HG02763 (cell line): ENCODE results near the gene MZT2B.
"Not testable (repeated sequence)": the region's sequence is repeated elsewhere in the genome, so short reads cannot be mapped to it uniquely, and the experiment has no call there.

Experiments used
- ATAC-seq: cut with Tn5 transposase; IDR thresholded peaks from one replicate; pipeline ENCODE4 v1.9.1; 2021; ENCODE audit warnings: mild to moderate bottlenecking, moderate library complexity; ENCODE audit not compliant: unreplicated experiment

MZT2B gene

DNA sequence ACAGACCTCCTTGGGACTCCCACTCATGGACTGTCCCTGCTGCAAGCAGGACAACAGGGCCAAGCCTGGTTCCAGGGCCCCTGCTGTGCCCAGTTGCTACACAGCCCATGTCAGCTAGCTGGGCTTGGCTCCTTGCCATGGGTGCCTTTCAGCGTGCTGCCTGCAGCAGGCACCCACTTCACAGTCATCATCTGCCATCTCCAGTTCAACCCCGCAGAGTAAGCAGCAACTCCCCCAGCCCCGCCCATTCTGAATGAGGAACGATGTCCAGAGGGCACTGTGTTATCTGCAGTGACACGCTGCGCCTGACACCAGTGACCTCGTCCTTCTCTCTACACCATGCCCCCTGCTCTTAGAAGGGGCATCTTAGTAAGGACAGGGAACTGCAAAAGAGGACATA, 20.5 kb downstream of the MZT2B start:
- not testable (repeated sequence) for ATAC-seq

GRCh38 chr2:130203150-130203549, 21.1 kb downstream of the MZT2B start:
- ATAC-seq, result not testable (repeated sequence)

DNA sequence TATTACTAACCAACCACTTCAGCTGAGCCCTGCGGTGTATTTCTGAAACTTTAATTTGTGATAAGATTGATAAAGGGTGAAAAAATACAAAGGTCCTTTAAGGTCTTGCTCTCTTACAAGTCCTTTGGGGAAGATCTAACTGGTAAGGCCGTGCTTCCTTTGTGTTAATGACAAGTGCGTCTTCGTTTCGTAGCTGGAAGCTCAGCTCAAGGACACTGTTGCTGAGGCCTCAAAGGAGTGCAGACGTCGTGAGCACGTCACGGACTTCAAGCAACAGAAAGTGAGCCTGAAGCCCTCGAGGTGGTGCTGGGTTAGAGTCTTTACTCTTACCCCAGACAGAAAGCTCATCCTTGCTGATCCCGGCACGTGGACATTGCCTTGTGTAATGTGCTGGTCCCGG, 25.0 kb downstream of the MZT2B start:
- not testable (repeated sequence) for ATAC-seq

DNA sequence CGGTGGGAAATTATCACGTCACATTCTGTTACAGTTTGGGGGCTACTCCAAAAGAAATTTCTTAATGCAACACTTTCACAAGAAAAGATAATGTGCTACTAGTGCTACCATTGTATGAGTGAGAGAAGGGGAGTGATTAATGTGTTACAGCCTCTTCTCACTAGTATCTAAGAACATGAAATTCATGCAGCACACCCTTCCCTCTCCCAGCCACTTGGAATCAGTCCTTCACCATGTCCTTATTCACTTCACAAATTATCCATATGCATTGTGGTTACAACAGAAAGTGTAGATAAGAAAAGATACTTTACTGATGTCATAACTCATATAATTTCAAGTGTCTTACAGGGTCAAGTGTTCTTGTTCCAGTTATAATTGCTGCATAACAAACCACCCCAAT, 37.1 kb downstream of the MZT2B start:
- ATAC-seq, result not testable (repeated sequence)

DNA sequence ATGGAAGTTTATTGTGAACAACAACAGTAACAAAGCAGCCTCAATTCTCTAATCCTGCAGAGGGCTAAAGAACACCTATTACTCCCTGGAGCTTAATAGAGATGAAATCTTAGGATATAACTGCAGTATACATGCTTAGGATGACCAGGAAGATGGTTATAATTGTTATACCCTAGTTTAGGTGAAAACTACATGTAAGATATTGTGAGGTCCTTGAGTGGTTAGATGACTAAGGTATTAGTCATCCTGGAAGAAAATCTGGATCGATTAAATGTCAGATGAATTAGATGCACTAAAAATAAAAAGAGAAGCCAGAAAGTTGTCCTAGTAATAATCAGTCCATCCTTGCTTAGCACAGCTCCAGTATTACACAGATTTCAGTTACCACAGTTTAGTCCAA, 38.4 kb downstream of the MZT2B start:
- ATAC-seq, result not testable (repeated sequence)

DNA sequence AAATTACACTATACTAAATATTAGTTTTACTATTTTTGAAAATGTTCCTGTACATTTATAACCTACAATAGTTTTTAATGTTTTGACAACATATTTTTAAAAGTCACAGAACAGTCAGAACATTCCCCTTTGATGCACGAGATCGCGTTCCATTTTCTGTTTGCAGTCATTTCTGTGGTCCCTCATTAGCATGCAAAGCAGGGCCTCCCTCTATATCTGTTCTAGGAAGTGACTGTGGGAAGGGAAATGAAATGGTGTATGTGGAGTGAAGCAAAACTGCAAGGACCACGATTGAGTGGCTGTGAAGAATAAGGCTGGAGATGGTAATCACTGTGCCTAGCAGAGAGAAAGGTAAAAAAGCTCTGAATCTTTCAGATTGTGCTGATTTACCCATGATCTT, 40.5 kb downstream of the MZT2B start:
- peak; percentile 82 for ATAC-seq

- not testable (repeated sequence) for ATAC-seq
These were observed 45.9 kb downstream of the MZT2B start for GRCh38 chr2:130228005-130228404.

DNA sequence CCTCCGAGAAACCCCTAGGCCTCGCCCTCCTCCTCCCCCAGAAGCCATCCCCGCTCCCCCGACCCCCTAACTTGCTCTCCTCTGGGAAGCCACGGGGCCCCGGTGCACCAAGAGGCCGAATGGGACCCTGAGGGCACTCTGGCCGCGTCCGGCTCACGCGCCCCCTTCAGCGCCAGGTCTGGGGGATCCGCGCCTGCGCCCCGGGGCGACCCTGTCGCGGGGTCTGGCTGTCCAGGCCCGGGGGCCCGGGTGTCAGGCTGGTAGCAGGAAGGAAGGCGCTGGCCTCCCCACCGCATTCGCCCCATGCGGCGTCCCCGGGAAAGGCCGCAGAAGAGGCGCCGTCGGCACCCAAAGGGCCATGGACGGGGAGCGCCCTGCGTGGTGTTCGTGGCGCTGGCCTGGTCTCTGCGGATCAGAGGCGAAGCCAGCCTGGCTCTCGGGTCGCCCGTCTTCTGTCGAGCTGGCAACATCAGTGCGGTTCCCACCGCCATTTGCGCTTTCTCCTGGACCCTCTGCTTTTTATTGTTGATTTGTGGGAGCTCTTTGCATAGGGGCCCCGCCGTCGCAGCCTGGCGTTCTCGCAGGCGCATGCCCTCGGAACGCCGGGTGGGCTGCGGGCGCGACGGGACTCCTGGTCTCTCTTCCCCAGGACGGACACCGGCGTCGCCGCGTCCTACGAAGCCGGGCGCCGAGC, 46.6 kb downstream of the MZT2B start:
- ATAC-seq, result not testable (repeated sequence)

DNA sequence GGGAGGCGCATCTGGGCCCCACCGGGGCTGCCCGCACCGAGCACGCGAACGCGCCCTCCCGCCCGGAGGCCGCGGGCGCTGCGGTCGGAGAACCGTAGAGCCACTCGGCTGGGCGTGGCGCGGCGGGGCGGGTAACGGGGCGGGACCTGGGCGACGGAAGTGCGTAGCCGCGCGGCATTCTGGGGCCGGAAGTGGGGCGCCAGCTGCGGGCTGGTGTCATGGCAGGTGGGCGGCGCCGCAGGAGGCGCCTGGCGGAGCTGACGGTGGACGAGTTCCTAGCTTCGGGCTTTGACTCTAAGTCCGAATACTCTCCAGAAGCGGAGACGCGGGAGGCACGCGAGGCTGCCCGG, 47.1 kb downstream of the MZT2B start:
- ATAC-seq, result peak; percentile 89

- not testable (repeated sequence) for ATAC-seq
These were observed 48.3 kb downstream of the MZT2B start for GRCh38 chr2:130230376-130230775.

DNA sequence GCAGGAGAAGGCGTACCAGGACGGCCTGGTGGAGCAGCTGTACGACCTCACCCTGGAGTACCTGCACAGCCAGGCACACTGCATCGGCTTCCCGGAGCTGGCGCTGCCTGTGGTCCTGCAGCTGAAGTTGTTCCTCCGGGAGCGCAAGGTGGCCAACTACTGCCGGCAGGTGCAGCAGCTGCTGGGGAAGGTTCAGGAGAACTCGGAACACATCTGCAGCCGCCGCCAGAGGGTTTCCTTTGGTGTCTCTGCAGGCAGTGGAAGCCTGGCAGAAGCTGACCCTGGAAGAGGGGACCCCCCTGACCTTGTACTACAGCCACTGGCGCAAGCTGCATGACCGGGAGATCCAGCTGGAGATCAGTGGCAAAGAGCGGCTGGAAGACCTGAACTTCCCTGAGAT, 48.8 kb downstream of the MZT2B start:
- ATAC-seq, result not testable (repeated sequence)

DNA sequence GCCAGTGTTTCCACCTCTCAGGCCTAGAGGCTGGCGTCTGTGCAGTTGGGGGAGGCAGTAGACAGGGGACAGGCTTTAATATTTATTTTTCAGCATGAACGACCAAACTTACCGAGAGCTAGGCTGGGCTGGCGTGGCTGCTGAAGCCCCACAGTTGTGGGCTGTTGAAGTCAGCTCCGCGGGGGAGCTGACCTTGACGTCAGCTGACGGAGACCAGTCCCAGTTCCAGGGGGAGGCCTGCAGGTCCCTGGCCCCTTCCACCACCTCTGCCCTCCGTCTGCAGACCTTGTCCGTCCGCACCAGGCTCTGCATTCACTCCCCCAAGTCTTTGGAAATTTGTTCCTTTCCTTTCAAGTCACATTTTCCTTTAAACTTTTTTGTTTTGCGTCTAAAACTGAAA, 49.6 kb downstream of the MZT2B start:
- no peak for ATAC-seq

DNA sequence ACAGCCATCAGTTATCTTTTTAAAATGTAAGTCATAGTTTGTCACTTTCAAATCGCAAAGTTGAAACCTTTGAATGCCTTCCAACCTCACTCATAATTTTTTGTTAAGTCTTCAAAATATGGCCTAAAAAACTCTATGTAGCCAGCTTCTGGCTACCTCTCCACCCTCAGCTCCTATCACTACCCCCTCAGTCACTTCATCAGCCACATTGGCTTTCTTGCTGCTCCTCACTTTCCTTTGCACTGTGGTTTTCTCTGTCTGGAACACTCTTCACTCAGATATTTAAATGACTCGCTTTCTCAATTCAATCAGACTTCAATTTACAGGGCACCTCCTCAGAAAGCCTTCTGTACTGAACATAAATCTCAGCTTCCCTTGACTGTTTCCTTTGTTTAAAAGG, 51.0 kb downstream of the MZT2B start:
- not testable (repeated sequence) for ATAC-seq

DNA sequence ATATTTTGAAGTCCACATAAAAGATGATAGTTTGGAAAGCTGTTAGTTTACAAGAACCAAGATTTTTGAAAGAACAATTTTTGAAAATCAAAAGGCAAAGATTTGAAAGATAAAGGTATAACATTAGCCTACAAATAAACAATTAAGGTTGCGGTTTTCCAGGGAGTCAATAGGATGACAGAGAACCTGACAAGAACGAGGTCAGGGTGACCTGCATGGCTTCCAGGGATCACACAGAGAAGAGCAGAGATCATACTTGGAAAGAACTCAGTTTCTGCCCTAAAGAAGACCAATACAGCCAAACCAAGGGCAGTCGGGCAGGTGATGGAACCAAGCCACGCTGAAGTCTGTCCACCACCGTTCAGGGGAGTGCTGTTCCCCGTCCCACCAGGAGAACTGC, 57.5 kb downstream of the MZT2B start:
- not testable (repeated sequence) for ATAC-seq
